Erythroblast (primary cell): ENCODE data around the gene PPARGC1A.

ENCODE experiments used
- GATA1 ChIP-seq: IDR thresholded peaks from 2 replicates; pipeline ENCODE4 v1.6.1; 2011; ENCODE audit warnings: low read depth, mild to moderate bottlenecking, control low read depth, low read length, moderate library complexity
- POLR2A ChIP-seq: IDR thresholded peaks from 2 replicates; pipeline ENCODE4 v1.6.1; 2011; ENCODE audit warnings: mild to moderate bottlenecking, low read length

DNA sequence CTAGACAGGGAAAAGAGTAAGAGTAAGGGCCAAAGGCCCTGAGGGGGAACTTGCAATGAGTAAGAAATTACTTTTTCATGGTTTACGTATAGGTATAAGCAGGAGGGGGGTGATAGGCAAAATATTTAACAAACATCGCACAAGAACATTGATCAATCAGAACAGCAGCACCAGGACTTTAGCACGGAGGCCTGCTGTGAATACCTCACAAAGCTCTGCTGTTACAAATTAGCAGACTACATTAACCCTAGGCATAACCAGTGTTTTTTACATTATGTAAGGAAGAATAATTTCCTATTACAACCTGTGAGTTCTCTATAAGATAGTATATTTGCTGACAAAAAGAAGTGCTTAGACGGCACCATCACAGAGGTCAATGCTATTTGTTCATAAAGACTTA, 44.9 kb downstream of the PPARGC1A start:
- no peak for TF ChIP-seq POLR2A
- no peak for TF ChIP-seq GATA1
